Mononuclear cell (primary cell): ENCODE measurements around the gene LTC4S. TPM values are rescaled to one million over a fixed set of nuclear protein-coding genes. Genes with fewer than 3 reads are reported as not detected.

Experiments
- H3K27me3 ChIP-seq: 2 replicates; pipeline ENCODE4 v1.6.0; 2011; ENCODE audit warnings: low read length, control low read depth; ENCODE audit not compliant: insufficient read depth
- H3K4me1 ChIP-seq: 2 replicates; pipeline ENCODE4 v1.5.1; 2011; ENCODE audit warnings: mild to moderate bottlenecking, low read length, control low read depth; ENCODE audit not compliant: insufficient read depth
- H3K4me3 ChIP-seq: 2 replicates; pipeline ENCODE4 v1.5.1; 2011; ENCODE audit warnings: mild to moderate bottlenecking, low read length, moderate library complexity
- H3K9me3 ChIP-seq: 2 replicates; pipeline ENCODE4 v1.5.1; 2011; ENCODE audit warnings: low read depth, mild to moderate bottlenecking, control low read depth, low read length
- total RNA-seq: library from RNA; depleted of rRNA; stranded (reverse); fragments of >200 nt; gene quantifications from one replicate; pipeline ENCODE4 v1.2.3, GENCODE V29; 2012

The LTC4S gene
- total RNA-seq, 1 donor = 2.5 TPM

DNA sequence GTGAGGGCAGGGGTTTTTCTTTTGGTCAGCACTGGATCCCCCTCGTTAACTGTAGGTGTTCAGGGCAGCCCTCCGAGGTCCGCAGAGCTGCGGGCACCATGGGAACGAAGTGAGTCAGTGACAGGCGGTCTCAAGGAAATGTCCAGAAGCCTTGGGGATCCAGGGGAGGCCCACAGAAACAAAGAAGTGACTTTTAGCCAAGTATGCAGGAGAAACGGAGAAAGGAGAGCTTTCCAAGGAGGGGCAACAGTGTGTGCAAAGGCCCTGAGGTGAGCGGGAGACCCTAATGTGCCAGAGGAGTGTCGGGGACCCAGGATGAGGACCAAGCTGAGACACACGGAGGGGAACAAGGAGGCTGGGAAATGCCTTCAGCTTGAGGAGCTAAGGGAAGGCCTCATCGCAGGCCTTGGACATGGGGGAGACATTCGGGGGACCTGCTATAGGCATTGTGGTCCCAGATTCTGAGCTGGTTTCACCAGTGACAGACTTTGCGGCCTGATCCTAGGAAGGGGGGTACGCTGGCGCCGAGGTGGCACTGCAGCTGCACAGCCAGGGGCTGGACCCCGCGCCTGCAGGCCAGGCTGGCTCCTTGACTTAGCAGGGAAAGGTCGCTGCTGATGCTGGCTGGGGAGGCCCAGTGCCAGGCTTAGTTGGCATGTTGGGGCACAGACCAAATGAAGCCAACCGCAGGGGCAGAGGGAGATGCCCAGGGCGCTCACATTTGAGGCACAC, 3.3 kb downstream of the LTC4S start:
- H3K4me1 ChIP-seq = peaks cover 51% of the 10 kb centered on the region
- no peaks in the 10 kb centered on the region for H3K27me3 ChIP-seq
- no peak overlapping the region for H3K4me3 ChIP-seq
- no peaks in the 10 kb centered on the region for H3K9me3 ChIP-seq

DNA sequence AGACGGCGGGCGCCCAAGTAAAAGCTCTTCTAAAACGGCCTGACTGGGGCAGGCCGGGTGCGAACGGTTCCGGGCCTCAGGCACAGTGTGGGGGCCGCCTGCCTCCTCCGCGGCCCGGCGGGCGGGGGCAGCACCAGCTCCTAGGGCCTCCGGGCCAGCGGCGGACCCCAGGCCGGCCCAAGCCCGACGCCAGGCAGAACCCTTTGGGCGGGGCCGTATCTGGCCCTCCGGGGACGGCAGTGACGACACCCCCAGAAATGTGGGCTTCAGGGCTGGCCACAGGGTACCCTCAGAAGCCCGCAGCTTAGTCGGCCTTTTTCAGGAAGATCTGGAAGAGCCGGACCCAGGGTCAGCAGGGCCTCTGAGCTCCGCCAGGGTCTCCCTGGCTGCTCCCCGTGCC, 4.0 kb downstream of the LTC4S start:
- H3K4me3 ChIP-seq = no peak overlapping the region
- H3K9me3 ChIP-seq = no peaks in the 10 kb centered on the region
- no peaks in the 10 kb centered on the region for H3K27me3 ChIP-seq
- peaks cover 51% of the 10 kb centered on the region for H3K4me1 ChIP-seq

DNA sequence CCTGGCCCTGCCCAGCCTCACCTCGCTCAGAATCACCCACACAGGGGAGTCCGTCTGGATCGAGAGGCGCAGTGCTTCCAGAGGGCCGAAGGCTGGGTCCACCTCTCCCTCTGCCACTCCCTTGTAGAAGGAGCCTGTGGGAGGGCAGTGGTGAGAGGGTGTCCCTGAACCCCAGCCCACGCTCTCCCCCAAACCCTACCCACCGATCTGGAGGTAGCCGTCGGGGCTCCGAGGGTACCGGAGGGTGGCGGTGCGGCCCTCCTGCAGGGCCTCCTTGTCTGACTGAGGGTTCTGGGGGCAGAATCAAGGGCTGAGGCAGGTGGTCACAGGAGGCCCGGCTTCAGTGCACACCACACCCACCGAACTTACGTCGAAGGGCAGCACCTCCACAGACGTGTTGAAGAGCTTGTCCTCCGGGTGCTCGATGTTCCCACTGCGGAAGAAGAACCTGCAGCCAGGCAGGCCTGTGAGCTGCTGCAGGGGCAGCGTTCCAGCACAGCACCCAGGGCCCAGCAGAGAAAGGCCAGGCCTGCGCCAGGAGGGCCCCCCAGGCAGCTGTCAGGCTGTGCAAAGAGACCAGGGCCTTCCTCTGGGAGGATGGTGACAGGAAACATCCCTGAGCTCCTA, 4.5 kb downstream of the LTC4S start:
- Histone ChIP-seq H3K9me3 (no peaks in the 10 kb centered on the region), H3K4me3 (no peak overlapping the region), H3K4me1 (peaks cover 51% of the 10 kb centered on the region), H3K27me3 (no peaks in the 10 kb centered on the region)

DNA sequence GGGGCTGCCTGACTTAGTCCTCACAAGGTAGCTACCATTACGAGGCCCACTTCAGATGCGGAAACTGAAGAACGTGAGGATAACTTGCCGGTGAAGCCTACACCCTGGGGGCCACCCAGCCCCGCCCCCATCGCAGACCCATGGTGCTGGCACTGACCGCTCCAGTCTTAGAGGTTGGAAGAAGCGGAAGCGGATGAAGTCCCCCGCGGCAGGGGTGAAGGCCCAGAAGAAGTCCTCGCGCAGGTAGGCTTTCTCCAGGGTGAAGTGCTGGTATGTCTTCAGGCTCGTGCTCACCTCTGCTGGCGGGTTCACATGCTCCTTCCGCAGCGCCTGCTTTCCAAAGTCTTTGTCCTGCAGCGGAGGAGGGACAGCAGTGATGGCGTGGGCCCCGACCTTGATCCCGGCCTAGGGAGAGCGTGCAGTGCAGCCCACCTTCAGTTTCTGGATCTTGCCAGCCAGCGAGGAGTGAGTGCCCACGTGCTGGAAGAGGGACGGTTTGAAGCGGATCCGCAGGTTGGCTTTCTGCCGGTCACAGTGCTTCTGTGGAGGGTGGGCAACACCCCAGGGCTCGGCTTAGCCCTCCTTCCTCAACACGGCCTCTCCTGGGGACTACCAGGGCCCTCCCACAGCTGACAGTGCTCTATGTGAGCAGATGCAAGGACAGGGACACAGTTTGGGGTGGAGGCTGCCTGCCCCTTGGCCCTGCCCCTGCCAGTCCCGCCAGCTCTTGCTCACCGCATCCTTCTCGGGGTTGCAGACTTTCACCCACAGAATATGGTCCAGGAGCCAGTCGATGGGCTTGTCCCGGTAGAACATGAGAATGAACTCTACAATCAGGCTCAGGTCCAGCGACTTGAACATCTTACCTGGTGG, 5.2 kb downstream of the LTC4S start:
- no peaks in the 10 kb centered on the region for H3K9me3 ChIP-seq
- no peaks in the 10 kb centered on the region for H3K27me3 ChIP-seq
- H3K4me3 ChIP-seq = no peak overlapping the region
- peaks cover 51% of the 10 kb centered on the region for H3K4me1 ChIP-seq

DNA sequence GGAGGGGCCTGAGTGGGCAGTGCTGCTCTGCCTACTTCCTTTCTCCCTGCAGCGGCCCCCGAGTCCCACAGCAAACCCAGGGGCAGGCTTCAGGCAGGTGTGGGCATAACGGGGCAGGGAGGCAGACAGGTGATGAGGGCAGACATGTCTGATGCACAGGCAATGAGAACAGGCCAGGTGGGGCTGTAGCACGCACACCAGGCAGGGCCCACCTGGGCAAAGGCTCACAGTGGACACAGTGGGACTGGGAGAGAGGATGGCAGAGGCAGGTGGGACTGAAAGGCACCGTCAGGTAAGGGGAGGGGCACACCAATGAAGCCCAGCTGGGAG, 5.8 kb downstream of the LTC4S start:
- no peak overlapping the region for H3K4me3 ChIP-seq
- H3K27me3 ChIP-seq = no peaks in the 10 kb centered on the region
- H3K4me1 ChIP-seq = peaks cover 51% of the 10 kb centered on the region

DNA sequence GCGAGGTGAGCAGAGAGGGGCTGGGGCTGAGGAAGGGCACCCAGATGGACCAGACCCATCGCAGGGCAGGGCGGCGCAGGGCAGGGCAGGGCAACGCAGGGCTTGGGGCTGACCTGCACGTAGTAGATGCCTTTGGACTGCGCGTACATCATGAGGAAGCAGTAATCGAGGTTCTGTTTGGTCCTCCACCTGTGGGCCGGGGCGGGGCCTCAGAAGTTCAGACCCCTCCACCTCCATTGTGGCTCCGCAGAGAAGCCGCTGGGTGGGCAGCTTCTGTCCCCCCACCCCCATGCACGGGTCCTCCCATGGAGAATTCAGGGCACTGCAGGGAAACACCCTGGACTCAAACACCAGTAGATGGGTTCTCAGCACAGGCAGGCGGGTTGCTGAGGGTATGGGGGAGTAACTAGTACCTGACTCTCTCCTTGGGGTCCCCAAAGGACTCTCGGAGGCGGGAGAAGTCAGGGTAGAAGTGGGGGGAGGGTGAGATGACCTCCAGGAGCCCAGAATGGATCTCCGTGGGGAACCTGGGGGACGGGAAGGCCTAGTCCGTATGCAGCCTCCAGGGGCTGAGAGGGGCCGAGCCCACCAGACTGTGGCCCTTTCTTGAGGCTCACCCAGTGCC, 6.4 kb downstream of the LTC4S start:
- Histone ChIP-seq H3K4me3 (no peak overlapping the region), H3K4me1 (peaks cover 51% of the 10 kb centered on the region), H3K9me3 (no peaks in the 10 kb centered on the region), H3K27me3 (no peaks in the 10 kb centered on the region)

More for the DNA sequence above, 5.8 kb downstream of the LTC4S start:
- no peaks in the 10 kb centered on the region for H3K9me3 ChIP-seq

DNA sequence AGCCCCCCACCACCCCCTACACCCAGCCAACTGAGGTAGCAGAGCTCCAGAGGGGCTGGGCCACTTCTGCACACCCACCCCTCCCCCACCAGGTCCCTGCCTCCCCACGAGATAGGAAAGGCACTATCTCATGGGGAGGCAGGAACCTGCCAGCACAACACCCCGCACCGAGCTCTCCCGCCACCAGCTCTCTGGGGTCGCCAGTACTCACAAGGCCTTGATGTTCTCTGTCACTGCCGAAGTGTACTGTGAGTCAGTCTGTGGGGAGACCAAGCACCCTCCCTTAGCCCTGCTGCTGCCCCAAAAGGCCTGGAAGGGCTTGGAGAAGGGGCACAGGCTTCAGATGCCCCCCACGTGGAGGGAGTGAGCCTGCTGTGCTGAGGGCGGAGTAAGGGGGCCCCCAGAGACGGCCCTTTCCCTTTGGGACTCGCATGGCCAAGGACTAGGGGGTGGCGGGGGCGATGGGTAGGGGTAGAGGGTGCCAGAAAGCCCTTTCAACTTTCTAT, 7.0 kb downstream of the LTC4S start:
- Histone ChIP-seq H3K27me3 (no peaks in the 10 kb centered on the region), H3K4me1 (peaks cover 51% of the 10 kb centered on the region), H3K9me3 (no peaks in the 10 kb centered on the region), H3K4me3 (no peak overlapping the region)

DNA sequence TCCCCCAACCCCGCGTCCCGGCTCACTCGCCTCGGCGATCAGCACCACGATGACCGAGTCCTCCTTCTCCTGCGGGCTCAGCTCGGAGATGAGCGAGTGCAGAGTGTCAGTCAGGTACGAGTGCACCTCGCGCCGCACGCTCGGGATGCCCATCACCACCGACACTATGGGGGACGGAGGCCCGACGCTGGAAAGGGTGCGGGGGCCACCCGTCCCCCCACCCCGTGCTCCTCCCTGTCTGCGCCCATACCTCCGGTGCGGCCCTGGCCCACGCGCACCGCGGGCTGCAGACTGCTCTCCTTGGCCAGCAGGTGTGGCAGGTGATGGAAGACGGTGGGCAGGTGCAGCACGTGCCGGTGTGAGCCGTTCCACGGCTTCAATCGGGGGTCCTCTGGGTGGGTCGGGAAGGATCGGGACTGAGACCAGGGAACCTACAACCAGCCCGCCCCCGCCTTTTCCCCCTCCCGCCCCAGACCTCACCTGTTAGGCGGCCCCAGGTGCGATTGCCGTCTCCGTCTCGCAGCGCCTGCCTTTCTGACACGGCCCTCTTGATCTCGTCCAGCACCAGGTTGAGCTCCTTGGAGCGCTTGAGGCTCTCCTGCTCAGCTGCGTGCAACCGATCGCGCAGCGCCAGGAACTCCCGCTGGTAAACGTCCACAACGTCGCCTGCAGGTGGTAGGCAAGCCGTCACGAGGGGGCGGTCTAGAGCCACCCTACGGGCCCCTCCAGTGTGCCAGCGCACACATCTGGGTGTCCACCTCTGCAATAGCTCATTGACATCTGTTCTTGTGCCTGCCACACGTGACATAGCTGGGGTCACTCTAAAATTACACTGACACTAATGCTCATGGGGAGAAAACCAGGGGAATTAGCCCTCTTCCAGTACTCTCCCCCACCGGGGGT, 7.8 kb downstream of the LTC4S start:
- H3K4me1 ChIP-seq = peaks cover 47% of the 10 kb centered on the region
- no peaks in the 10 kb centered on the region for H3K9me3 ChIP-seq
- H3K27me3 ChIP-seq = no peaks in the 10 kb centered on the region
- H3K4me3 ChIP-seq = no peak overlapping the region

DNA sequence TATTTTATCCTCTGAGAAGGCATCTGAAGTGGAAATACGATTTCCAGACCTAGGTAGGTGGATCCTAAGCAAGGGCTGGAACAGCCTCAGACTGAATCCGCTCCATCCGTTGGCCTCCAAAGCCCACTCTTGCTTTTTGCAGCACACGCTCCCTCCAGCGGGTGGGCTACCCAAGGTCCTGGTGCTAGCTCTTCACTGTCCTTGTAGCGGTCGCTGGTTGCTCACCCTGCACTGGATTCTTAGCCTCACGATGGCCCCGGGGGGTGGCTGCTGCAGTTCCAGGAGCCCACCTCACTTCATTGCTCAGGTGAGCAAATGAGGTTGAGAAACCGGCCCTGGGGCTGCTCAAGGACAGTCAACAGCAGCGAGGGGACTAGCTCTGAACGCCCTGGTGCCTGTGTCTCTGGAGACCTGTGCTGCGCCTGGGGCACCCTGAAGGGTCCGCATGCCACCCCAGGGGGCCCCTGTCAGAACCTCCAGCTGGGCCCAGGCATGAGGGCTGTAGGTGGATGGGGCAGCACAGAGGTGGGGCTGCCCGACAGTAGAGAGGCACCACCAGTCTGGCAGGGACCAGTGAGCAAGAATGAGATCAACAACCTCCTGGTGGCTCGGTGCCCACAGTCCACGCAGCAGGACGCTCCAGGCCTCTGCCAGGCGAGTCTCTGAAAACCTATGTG, 8.6 kb downstream of the LTC4S start:
- peaks cover 42% of the 10 kb centered on the region for H3K4me1 ChIP-seq
- H3K4me3 ChIP-seq = no peak overlapping the region
- H3K27me3 ChIP-seq = no peaks in the 10 kb centered on the region
- no peaks in the 10 kb centered on the region for H3K9me3 ChIP-seq

DNA sequence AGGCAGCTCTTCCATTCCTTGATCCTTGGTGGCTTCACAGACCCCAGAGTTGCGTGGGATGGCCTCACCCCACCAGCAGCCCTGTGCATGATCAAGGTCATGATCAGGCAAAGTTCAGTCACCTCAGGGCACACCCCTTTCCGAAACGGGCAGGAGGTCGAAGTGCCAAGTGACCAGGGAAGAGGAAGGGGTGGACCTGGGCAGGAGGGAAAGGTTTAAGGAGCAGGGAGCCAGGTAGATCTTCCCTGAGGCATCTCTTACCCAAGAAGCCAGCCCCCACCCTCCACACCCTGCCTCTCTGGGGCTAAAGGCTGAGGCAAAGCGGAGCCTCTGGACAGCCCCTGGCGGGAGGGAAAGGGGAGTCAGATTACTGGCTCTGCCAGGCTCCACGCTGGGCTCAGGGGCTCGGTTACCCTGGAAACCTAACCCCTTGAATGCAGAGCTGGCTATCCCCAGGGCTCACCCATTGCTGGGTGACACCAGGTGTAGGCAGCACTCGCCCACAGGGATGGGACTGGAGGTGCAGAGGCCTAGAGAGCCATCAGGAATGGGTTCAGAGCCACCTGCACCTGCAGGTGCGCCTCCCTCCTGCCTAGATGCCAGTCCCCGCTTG, 9.3 kb downstream of the LTC4S start:
- no peaks in the 10 kb centered on the region for H3K9me3 ChIP-seq
- no peak overlapping the region for H3K4me3 ChIP-seq
- peaks cover 49% of the 10 kb centered on the region for H3K4me1 ChIP-seq
- no peaks in the 10 kb centered on the region for H3K27me3 ChIP-seq

DNA sequence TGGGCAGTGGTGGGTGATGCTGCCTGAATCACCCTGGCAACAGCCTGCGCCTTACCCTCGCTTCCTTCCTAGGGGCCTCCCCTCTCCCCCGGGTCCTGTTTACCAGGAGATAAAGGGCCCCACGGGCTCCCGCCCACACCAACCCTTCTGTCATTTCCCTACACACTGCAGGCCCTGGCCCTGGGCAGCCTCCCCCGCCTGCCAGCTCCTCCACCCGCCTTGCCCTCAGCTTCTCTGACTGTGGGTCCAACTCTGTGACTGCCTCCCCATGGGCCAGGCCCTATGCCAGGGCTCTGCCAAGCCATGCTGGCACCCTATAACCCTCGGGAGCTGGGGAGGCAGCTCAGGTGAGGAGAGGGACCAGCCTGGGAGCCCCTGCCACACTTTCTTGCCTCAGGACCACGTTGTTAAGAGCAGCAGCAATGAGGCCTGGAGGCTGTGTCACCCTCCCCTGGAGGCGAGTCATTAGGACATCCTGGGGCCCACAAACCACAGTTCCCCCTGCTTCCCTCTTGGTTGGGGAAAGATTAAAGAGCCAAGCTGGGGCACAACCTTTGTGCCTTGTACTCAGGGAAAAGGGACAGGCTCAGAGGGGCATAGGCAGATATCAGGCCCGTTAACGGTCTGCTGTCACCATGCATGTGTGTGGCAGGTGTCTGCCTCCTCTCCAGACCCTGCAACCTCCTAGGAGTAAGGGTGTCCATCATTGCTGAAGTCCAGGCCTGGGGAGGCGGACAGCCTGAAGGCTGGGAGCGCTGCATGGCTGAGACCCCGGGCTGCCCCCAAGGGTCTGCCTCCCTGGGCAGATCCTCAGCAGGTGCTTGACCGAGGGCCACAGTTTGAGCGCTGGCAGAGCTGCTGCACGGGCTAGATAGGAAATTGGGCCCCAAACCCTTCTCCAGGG, 10.1 kb downstream of the LTC4S start:
- no peaks in the 10 kb centered on the region for H3K27me3 ChIP-seq
- no peaks in the 10 kb centered on the region for H3K9me3 ChIP-seq
- H3K4me1 ChIP-seq = peaks cover 50% of the 10 kb centered on the region
- no peak overlapping the region for H3K4me3 ChIP-seq

DNA sequence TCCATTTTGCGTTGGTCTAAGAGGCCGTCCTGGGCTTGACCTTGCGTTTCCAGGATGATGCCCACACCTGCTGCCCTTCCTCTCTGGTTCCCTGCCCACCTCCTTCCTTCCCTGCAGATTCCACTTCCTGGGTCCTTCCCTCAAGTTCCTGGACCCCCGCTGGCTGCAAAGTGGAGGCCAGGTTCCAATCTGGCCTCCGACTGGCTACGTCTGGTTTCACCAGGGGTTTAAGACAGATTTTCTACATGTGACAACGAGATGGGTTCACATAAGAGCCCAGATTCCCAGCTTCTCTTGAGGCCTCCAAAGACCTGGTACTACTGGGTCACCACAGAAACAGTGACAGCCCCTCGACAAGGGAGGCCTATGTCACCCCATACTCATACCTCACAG, 10.8 kb downstream of the LTC4S start:
- Histone ChIP-seq H3K4me3 (no peak overlapping the region), H3K27me3 (no peaks in the 10 kb centered on the region), H3K9me3 (no peaks in the 10 kb centered on the region), H3K4me1 (peaks cover 50% of the 10 kb centered on the region)
